Esophagus squamous epithelium (tissue), 5 donors: ENCODE results near the gene TNF. TPM values are rescaled to one million over a fixed set of nuclear protein-coding genes. Genes with fewer than 3 reads are reported as not detected.

ENCODE experiments used
- DNase-seq: peaks from one replicate; lab custom pipeline; 2025; lab: John Stamatoyannopoulos, UW
- H3K27ac ChIP-seq, 4 donors: fragments of 200-600 bp; sonication (generic); one replicate each; pipeline ENCODE4 v1.5.1; 2016 to 2019; ENCODE audit warnings: mild to moderate bottlenecking in 1 of 4
- H3K27me3 ChIP-seq, 4 donors: fragments of 200-600 bp; sonication (generic); 1 replicate in 3 of 4; 2 replicates in 1 of 4; pipeline versions ENCODE4 v1.5.1 to v1.6.0; 2017 to 2021; ENCODE audit warnings: antibody characterized with exemption in 1 of 4
- H3K36me3 ChIP-seq, 3 donors: fragments of 200-600 bp; sonication (generic); one replicate each; pipeline ENCODE4 v1.5.1; 2016 to 2019
- H3K4me1 ChIP-seq, 3 donors: fragments of 200-600 bp; sonication (generic); one replicate each; pipeline ENCODE4 v1.5.1; 2017 to 2019
- H3K4me3 ChIP-seq, 4 donors: fragments of 200-600 bp; sonication (generic); 1 replicate in 3 of 4; 2 replicates in 1 of 4; pipeline ENCODE4 v1.5.1; 2016 to 2019; ENCODE audit warnings: mild to moderate bottlenecking in 2 of 4, moderate library complexity in 1 of 4
- H3K9me3 ChIP-seq, 3 donors: fragments of 200-600 bp; sonication (generic); one replicate each; pipeline ENCODE4 v1.5.1; 2016 to 2019
- CTCF ChIP-seq, 6 experiments: fragments of 450-650 bp in 4 of 6; fragments of 200-600 bp in 2 of 6; sonication (generic) in 2 of 6; IDR thresholded peaks; one replicate each; pipeline ENCODE4 v1.5.1; 2016 to 2019; ENCODE audit warnings: antibody characterized with exemption in 6 of 6, mild to moderate bottlenecking in 4 of 6, moderate library complexity in 4 of 6
- POLR2A ChIP-seq, 4 donors: fragments of 450-650 bp; IDR thresholded peaks; one replicate each; pipeline ENCODE4 v1.6.1; 2017; ENCODE audit warnings: antibody characterized with exemption in 4 of 4, mild to moderate bottlenecking in 4 of 4, moderate library complexity in 3 of 4
- WGBS, 2 donors: methylation state at CpG; one replicate each; pipeline ENCODE4 v1.1.5; 2018; 5-methylcytosine and 5-hydroxymethylcytosine counted together
- intact Hi-C: fragments of 100-400 bp; cut with DNase I; formaldehyde crosslinking; loops from one replicate; pipeline ENCODE4 v1.15.0; 2022
- total RNA-seq, 4 donors: library from RNA; depleted of rRNA; stranded (reverse); fragments of >200 nt; gene quantifications; one replicate each; pipeline ENCODE4 v1.1.0, GENCODE V29; 2016
- donor health status: DM: yes; HTN: yes; CAD: no.

The TNF gene
- total RNA-seq, 4 donors from 2014 or later = 0.27 to 0.95 (median 0.61) TPM; not detected in 1

- Histone ChIP-seq H3K27me3 (no peaks in the 10 kb centered on the region), H3K36me3 (peaks cover 58 to 97% (median 79%) of the 10 kb centered on the region in 3 donors), H3K4me1 (peaks cover 18 to 47% (median 30%) of the 10 kb centered on the region in 3 donors), H3K4me3 (no peak overlapping the region), H3K27ac (no peak overlapping the region), H3K9me3 (no peaks in the 10 kb centered on the region)
- TF ChIP-seq POLR2A (IDR thresholded peaks at IDR 0.05) = no peak
- TF ChIP-seq CTCF (IDR thresholded peaks at IDR 0.05) = no peak
- intact Hi-C loops = no loop called here
- DNase-seq = no peak
- 29 to 30% methylated on average over 2 of the region's 2 CpGs for WGBS, 2 donors
Observed at GRCh38 chr6:31535538-31536324, 39.6 kb upstream of the TNF start.

- 37 to 40% methylated on average over 5 to 6 of the region's 6 CpGs for WGBS, 2 donors
- peak overlapping the region in 2 of 4 donors; percentile 29 to 99 for H3K27ac ChIP-seq
- peaks cover 49 to 65% (median 52%) of the 10 kb centered on the region in 3 donors for H3K36me3 ChIP-seq
- no peak for DNase-seq
- no peaks in the 10 kb centered on the region for H3K27me3 ChIP-seq
- TF ChIP-seq CTCF (IDR thresholded peaks at IDR 0.05) (no peak), POLR2A (IDR thresholded peaks at IDR 0.05) (no peak)
- intact Hi-C loops = no loop called here
- H3K4me1 ChIP-seq = peaks cover 24 to 60% (median 37%) of the 10 kb centered on the region in 3 donors
- no peaks in the 10 kb centered on the region for H3K9me3 ChIP-seq
- H3K4me3 ChIP-seq = peak overlapping the region in 2 of 4 donors; percentile 58 to 80
Observed at GRCh38 chr6:31538805-31539400, 36.5 kb upstream of the TNF start.

GRCh38 chr6:31540640-31541039 is 34.7 kb upstream of the TNF start:
- WGBS, 2 donors = 8 to 9% methylated on average over 4 of the region's 4 CpGs
- Histone ChIP-seq H3K36me3 (peaks cover 33 to 48% (median 38%) of the 10 kb centered on the region in 3 donors), H3K9me3 (no peaks in the 10 kb centered on the region), H3K27ac (peak overlapping the region; percentile 93 to 99 (median 94)), H3K4me1 (peaks cover 24 to 60% (median 37%) of the 10 kb centered on the region in 3 donors), H3K4me3 (peak overlapping the region; percentile 58 to 87 (median 74)), H3K27me3 (no peaks in the 10 kb centered on the region)
- intact Hi-C loops = no loop called here
- no peak for DNase-seq
- no peak for TF ChIP-seq CTCF (IDR thresholded peaks at IDR 0.05)

GRCh38 chr6:31541059-31541657 is 34.2 kb upstream of the TNF start:
- WGBS, 2 donors = 0% methylated on average over 19 to 21 of the region's 21 CpGs
- Histone ChIP-seq H3K4me1 (peaks cover 24 to 60% (median 37%) of the 10 kb centered on the region in 3 donors), H3K36me3 (peaks cover 28 to 43% (median 33%) of the 10 kb centered on the region in 3 donors), H3K4me3 (peak overlapping the region; percentile 58 to 87 (median 74)), H3K9me3 (no peaks in the 10 kb centered on the region), H3K27ac (peak overlapping the region; percentile 93 to 99 (median 94)), H3K27me3 (no peaks in the 10 kb centered on the region)
- TF ChIP-seq POLR2A (IDR thresholded peaks at IDR 0.05) = no peak
- TF ChIP-seq CTCF (IDR thresholded peaks at IDR 0.05) = no peak
- intact Hi-C loops = no loop called here
- DNase-seq = no peak
